ENCODE data around the gene FKBP5.

GRCh38 chr6:35722121-35722761 is 33.5 kb upstream of the FKBP5 start:
- TF ChIP-seq CTCF (IDR thresholded peaks at IDR 0.05) (no peak), POLR2A (IDR thresholded peaks at IDR 0.05) (no peak)

All from ovary (tissue), 3 donors.